LNCaP clone FGC (cell line): ENCODE measurements around the gene DDX3X.

ENCODE experiments used
- DNase-seq: peaks from one replicate; pipeline ENCODE4 v3.0.0-alpha.2; 2011; ENCODE audit warnings: low read depth
- H3K4me3 ChIP-seq: 2 replicates; pipeline ENCODE4 v1.5.1; 2011; ENCODE audit warnings: mild to moderate bottlenecking, low read depth, low read length, control low read depth
- CTCF ChIP-seq: IDR thresholded peaks from 2 replicates; pipeline ENCODE4 v1.5.1; 2012; ENCODE audit warnings: mild to moderate bottlenecking; ENCODE audit not compliant: control insufficient read depth, insufficient read depth; ENCODE audit errors: extremely low read depth

The DDX3X gene

GRCh38 chrX:41347186-41347585, 13.2 kb downstream of the DDX3X start:
- no peak for TF ChIP-seq CTCF
- no peak for DNase-seq
- H3K4me3 ChIP-seq = no peak overlapping the region

GRCh38 chrX:41348551-41348950, 14.6 kb downstream of the DDX3X start:
- DNase-seq = no peak
- TF ChIP-seq CTCF = no peak
- no peak overlapping the region for H3K4me3 ChIP-seq

- H3K4me3 ChIP-seq = no peak overlapping the region
- no peak for DNase-seq
- no peak for TF ChIP-seq CTCF
These were observed 16.4 kb downstream of the DDX3X start for GRCh38 chrX:41350150-41350975.

- no peak for DNase-seq
- no peak overlapping the region for H3K4me3 ChIP-seq
- no peak for TF ChIP-seq CTCF
These were observed 17.1 kb downstream of the DDX3X start for GRCh38 chrX:41350976-41351569.

GRCh38 chrX:41351923-41352322, 18.0 kb downstream of the DDX3X start:
- no peak for TF ChIP-seq CTCF
- no peak overlapping the region for H3K4me3 ChIP-seq
- DNase-seq = no peak

GRCh38 chrX:41352329-41352838, 18.4 kb downstream of the DDX3X start:
- no peak for DNase-seq
- no peak overlapping the region for H3K4me3 ChIP-seq
- no peak for TF ChIP-seq CTCF

- TF ChIP-seq CTCF = no peak
- no peak for DNase-seq
These were observed 20.0 kb downstream of the DDX3X start for GRCh38 chrX:41353985-41354384.

More at GRCh38 chrX:41353985-41354384, 20.0 kb downstream of the DDX3X start:
- no peak overlapping the region for H3K4me3 ChIP-seq
